Activated naive CD4-positive, alpha-beta T cell treated with Interleukin-2 at 50 U/mL for 16 hours (primary cell): Measurements from ENCODE around the gene GALNT9.
"Not testable (repeated sequence)": the region's sequence is repeated elsewhere in the genome, so short reads cannot be mapped to it uniquely, and the experiment has no call there.

ENCODE experiments used
- DNase-seq: peaks from one replicate; pipeline ENCODE4 v3.0.0-alpha.2; 2020

Gene GALNT9

GRCh38 chr12:132358241-132359225 is 29.1 kb upstream of the GALNT9 start:
- not testable (repeated sequence) for DNase-seq

- DNase-seq = no peak
Measured at GRCh38 chr12:132357623-132358186, 28.3 kb upstream of the GALNT9 start.

GRCh38 chr12:132356691-132357622 is 27.6 kb upstream of the GALNT9 start:
- DNase-seq = no peak

GRCh38 chr12:132355742-132356681 is 26.6 kb upstream of the GALNT9 start:
- DNase-seq = no peak

GRCh38 chr12:132354982-132355680 is 25.7 kb upstream of the GALNT9 start:
- no peak for DNase-seq

- DNase-seq = no peak
Measured at GRCh38 chr12:132354211-132354981, 25.0 kb upstream of the GALNT9 start.

- no peak for DNase-seq
Measured at GRCh38 chr12:132353811-132354210, 24.4 kb upstream of the GALNT9 start.

GRCh38 chr12:132352896-132353800 is 23.8 kb upstream of the GALNT9 start:
- no peak for DNase-seq

GRCh38 chr12:132351751-132352495 is 22.5 kb upstream of the GALNT9 start:
- no peak for DNase-seq

GRCh38 chr12:132349501-132350131 is 20.2 kb upstream of the GALNT9 start:
- no peak for DNase-seq

GRCh38 chr12:132348176-132348575 is 18.8 kb upstream of the GALNT9 start:
- no peak for DNase-seq

GRCh38 chr12:132347176-132347855 is 17.9 kb upstream of the GALNT9 start:
- DNase-seq = no peak

- no peak for DNase-seq
Measured at GRCh38 chr12:132346471-132347175, 17.2 kb upstream of the GALNT9 start.

GRCh38 chr12:132345561-132346200 is 16.3 kb upstream of the GALNT9 start:
- no peak for DNase-seq

GRCh38 chr12:132345126-132345525 is 15.7 kb upstream of the GALNT9 start:
- DNase-seq = no peak

GRCh38 chr12:132344601-132345000 is 15.2 kb upstream of the GALNT9 start:
- no peak for DNase-seq
